ENCODE data around the gene AKAP10.
A peak's percentile ranks its signal among the peaks of the same experiment; 100 is the strongest.
"Not testable (repeated sequence)": the region's sequence is repeated elsewhere in the genome, so short reads cannot be mapped to it uniquely, and the experiment has no call there.

AKAP10 gene, protein sequence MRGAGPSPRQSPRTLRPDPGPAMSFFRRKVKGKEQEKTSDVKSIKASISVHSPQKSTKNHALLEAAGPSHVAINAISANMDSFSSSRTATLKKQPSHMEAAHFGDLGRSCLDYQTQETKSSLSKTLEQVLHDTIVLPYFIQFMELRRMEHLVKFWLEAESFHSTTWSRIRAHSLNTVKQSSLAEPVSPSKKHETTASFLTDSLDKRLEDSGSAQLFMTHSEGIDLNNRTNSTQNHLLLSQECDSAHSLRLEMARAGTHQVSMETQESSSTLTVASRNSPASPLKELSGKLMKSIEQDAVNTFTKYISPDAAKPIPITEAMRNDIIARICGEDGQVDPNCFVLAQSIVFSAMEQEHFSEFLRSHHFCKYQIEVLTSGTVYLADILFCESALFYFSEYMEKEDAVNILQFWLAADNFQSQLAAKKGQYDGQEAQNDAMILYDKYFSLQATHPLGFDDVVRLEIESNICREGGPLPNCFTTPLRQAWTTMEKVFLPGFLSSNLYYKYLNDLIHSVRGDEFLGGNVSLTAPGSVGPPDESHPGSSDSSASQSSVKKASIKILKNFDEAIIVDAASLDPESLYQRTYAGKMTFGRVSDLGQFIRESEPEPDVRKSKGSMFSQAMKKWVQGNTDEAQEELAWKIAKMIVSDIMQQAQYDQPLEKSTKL

DNA sequence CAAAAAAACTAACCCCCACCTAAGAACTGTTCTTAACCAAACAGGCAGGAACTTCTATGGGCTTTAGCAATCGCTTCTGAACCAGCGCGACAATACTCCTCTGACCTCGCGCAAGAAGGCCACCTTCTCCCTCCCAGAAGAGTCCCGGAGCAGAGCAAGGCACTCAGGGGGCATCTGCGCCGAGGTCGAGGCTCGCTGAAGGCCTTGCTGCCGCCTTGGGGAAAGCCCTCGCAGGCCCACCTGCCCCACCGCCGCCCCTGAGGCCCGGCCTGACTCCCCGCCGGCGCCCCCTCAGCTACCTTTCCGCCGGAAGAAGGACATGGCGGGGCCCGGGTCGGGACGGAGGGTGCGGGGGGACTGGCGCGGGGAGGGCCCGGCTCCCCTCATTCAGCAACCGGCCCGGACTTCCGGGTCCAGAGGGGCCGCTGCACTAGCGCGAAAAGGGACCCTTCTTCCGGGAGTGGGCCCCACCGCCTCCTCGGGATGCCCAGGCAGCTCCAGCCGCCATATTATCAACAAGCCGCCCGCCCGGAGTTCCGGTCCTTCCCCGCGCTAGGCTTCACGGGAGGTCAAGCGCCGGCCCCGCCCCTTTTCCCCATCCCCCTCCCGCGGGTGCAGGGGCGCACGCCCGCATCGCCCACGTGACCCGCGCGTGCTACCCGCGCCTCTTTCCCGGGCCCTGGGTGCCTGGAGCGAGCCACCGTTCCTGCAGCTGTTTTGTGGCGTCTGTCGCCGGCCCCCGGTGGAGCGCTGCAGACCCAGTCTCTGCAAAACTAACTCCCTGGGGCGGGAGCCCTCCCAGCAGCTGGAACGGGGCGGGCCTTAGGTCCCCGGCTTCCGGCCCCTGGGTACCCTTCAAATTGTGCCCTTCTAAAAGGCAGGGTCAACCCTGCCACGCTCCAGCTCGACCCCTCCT, at the start of gene AKAP10:
Gene AKAP10 (minus strand): TSS at position 536 of the 916 bp plus-strand sequence. CDS start 149 bp downstream, at position 387.
- TF ChIP-seq, protein P1, sequence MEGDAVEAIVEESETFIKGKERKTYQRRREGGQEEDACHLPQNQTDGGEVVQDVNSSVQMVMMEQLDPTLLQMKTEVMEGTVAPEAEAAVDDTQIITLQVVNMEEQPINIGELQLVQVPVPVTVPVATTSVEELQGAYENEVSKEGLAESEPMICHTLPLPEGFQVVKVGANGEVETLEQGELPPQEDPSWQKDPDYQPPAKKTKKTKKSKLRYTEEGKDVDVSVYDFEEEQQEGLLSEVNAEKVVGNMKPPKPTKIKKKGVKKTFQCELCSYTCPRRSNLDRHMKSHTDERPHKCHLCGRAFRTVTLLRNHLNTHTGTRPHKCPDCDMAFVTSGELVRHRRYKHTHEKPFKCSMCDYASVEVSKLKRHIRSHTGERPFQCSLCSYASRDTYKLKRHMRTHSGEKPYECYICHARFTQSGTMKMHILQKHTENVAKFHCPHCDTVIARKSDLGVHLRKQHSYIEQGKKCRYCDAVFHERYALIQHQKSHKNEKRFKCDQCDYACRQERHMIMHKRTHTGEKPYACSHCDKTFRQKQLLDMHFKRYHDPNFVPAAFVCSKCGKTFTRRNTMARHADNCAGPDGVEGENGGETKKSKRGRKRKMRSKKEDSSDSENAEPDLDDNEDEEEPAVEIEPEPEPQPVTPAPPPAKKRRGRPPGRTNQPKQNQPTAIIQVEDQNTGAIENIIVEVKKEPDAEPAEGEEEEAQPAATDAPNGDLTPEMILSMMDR (IDR thresholded peaks at IDR 0.05; ENCODE audit: low read depth, low read length) = no peak
- DNase-seq (ENCODE audit: low read depth in 2 of 2) = peak; percentile 84 to 89
- H3K4me3 ChIP-seq (replicated peaks in 1 of 2; ENCODE audit: low read depth in 2 of 2, low read length in 2 of 2) = peak within 1 kb of the TSS; percentile 55 to 94

DNA sequence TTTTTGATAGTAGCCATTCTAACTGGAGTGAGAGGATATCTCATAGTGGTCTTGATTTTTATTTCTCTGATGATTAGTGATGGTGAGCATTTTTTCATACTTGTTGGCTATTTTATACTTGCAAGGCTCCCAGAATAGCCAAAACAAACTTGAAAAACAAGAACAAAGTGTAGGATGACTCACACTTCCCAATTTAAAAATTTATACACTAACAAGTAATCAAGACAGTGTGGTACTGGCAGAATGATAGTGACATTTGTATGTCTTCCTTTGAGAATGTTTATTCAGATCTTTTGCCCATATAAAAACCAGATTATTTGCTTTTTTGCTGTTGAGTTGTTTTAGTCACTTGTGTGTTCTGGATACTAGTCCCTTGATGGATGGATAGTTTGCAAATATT, 49.3 kb upstream of the AKAP10 start:
- DNase-seq (ENCODE audit: low read depth in 2 of 2) = no peak
- H3K4me3 ChIP-seq (replicated peaks in 1 of 2; ENCODE audit: low read depth in 2 of 2, low read length in 2 of 2) = no peak overlapping the region
- TF ChIP-seq, protein P1 (IDR thresholded peaks at IDR 0.05; ENCODE audit: low read depth, low read length) = no peak

DNA sequence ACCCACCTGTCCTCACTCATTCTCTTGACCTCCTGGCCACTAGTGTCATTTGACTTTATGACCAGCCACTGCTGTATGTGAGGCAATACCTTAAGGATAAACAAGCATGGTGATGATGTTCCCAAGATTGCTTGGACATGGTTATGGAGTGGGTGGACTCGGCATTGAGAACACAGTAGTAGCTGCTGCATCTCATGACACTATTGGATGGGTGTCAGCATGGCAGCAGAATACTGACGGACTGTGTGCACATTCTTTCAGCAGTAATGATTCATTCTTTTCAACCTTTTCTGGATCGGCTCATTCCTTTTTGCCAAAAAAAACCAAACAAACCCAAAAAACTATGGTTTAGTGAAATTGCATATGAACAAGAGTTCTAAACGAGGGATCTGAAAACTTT, 45.1 kb upstream of the AKAP10 start:
- TF ChIP-seq, protein P1 (IDR thresholded peaks at IDR 0.05; ENCODE audit: low read depth, low read length) = no peak
- H3K4me3 ChIP-seq (replicated peaks in 1 of 2; ENCODE audit: low read depth in 2 of 2, low read length in 2 of 2) = no peak overlapping the region
- DNase-seq (ENCODE audit: low read depth in 2 of 2) = no peak

DNA sequence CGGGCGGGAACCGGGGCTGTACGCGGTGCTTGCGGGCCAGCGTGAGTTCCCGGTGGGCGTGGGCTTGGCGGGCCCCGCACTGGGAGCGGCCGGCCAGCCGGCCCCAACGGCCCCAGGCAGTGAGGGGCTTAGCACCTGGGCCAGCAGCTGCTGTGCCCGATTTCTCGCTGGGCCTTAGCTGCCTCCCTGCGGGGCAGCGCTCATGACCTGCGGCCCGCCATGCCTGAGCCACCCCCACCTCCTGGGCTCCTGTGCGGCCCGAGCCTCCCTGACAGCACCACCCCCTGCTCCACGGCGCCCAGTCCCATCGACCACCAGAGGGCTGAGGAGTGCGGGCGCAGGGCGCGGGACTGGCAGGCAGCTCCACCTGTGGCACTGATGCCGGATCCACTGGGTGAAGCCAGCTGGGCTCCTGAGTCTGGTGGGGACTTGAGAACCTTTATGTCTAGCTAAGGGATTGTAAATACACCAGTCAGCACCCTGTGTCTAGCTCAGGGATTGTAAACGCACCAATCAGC, 38.9 kb upstream of the AKAP10 start:
- not testable (repeated sequence) for H3K4me3 ChIP-seq (replicated peaks in 1 of 2; ENCODE audit: low read depth in 2 of 2, low read length in 2 of 2); DNase-seq (ENCODE audit: low read depth in 2 of 2)

DNA sequence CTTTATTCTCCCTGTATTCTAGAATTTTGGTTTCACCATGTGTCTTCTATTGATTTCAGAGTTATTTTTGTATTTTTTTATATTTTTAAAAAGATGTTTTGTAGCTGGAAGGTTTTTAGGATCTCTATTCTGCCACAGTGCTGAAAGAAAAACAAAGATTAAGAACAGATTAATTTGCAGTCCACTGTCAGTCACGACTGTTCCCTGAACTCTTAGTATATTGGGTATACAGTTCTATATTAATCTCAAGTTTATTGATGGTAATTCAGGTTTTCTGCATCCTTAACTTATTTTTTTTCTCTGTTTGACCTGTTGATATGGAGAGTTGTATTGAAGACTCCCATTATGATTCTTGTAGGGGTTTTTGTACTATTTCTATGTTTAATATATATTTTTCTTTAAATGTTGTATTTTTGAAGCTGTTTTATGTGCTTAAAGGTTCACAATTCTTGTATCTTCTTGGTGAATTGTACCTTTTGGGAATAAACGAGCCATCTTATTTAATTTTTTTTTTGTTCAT, 34.4 kb upstream of the AKAP10 start:
- TF ChIP-seq, protein P1 (IDR thresholded peaks at IDR 0.05; ENCODE audit: low read depth, low read length) = no peak
- no peak overlapping the region for H3K4me3 ChIP-seq (replicated peaks in 1 of 2; ENCODE audit: low read depth in 2 of 2, low read length in 2 of 2)
- no peak for DNase-seq (ENCODE audit: low read depth in 2 of 2)

DNA sequence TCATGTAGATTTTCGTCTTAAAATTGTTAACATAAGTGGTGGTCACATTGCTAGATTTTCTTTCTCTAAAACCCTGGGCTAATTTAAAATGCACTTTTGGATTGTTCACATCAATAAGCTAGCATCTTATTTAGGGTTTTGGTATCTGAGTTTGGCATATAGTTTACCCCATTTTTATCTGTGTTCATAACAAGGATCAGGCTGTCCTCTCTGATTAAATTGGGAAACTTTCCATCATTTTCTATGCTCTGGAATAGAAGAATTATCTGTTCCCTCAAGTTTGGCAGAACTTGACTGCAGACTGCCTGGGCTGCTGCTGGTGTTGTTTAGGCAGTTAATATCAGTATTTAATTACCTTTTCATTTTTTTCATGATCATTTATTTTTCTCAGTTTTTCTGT, 33.3 kb upstream of the AKAP10 start:
- DNase-seq (ENCODE audit: low read depth in 2 of 2) = no peak
- no peak overlapping the region for H3K4me3 ChIP-seq (replicated peaks in 1 of 2; ENCODE audit: low read depth in 2 of 2, low read length in 2 of 2)
- TF ChIP-seq, protein P1 (IDR thresholded peaks at IDR 0.05; ENCODE audit: low read depth, low read length) = no peak

Measured in cardiac fibroblast (primary cell).